Measurements from ENCODE around the gene RPL13.

DNA sequence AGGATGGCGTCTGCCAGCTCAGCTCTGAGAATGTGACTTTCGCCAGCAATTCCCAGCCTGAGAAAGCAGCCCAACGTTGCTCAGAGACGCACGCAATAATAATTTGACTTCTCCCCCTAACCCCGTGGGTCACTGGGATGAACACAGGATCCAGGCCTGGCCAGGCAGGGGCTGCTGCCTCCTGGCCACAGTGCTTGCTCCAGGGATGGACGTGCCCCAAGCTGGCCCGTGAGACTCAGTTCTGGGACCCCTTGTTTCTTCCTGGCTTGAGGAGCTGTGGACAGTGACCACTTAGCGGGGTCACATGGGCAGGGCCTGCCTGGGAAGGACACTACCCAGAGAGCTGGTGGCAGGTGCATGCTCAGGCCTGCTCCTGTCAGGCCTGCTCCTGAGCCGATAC lies 39.4 kb downstream of the RPL13 start:
- TF ChIP-seq, protein P1, sequence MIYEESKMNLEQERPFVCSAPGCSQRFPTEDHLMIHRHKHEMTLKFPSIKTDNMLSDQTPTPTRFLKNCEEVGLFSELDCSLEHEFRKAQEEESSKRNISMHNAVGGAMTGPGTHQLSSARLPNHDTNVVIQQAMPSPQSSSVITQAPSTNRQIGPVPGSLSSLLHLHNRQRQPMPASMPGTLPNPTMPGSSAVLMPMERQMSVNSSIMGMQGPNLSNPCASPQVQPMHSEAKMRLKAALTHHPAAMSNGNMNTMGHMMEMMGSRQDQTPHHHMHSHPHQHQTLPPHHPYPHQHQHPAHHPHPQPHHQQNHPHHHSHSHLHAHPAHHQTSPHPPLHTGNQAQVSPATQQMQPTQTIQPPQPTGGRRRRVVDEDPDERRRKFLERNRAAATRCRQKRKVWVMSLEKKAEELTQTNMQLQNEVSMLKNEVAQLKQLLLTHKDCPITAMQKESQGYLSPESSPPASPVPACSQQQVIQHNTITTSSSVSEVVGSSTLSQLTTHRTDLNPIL (CRISPR knock-in tag; IDR thresholded peaks at IDR 0.05; ENCODE audit: low read depth) = no peak
- TF ChIP-seq ZNF8 (CRISPR knock-in tag; IDR thresholded peaks at IDR 0.05) (no peak), OSR1 (CRISPR knock-in tag; IDR thresholded peaks at IDR 0.05) (no peak), ZFP3 (CRISPR knock-in tag; IDR thresholded peaks at IDR 0.05) (no peak), SNAI2 (CRISPR knock-in tag; IDR thresholded peaks at IDR 0.05) (no peak), ARNTL (CRISPR knock-in tag; IDR thresholded peaks at IDR 0.05; ENCODE audit: borderline replicate concordance, low read depth) (no peak), ISL1 (CRISPR knock-in tag; IDR thresholded peaks at IDR 0.05) (no peak), GLIS3 (CRISPR knock-in tag; IDR thresholded peaks at IDR 0.05) (no peak), TOX (CRISPR knock-in tag; IDR thresholded peaks at IDR 0.05; ENCODE audit: borderline replicate concordance) (no peak)
- TF ChIP-seq, protein P2, sequence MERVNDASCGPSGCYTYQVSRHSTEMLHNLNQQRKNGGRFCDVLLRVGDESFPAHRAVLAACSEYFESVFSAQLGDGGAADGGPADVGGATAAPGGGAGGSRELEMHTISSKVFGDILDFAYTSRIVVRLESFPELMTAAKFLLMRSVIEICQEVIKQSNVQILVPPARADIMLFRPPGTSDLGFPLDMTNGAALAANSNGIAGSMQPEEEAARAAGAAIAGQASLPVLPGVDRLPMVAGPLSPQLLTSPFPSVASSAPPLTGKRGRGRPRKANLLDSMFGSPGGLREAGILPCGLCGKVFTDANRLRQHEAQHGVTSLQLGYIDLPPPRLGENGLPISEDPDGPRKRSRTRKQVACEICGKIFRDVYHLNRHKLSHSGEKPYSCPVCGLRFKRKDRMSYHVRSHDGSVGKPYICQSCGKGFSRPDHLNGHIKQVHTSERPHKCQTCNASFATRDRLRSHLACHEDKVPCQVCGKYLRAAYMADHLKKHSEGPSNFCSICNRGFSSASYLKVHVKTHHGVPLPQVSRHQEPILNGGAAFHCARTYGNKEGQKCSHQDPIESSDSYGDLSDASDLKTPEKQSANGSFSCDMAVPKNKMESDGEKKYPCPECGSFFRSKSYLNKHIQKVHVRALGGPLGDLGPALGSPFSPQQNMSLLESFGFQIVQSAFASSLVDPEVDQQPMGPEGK (CRISPR knock-in tag; IDR thresholded peaks at IDR 0.05; ENCODE audit: borderline replicate concordance) = no peak
- TF ChIP-seq, protein P3, sequence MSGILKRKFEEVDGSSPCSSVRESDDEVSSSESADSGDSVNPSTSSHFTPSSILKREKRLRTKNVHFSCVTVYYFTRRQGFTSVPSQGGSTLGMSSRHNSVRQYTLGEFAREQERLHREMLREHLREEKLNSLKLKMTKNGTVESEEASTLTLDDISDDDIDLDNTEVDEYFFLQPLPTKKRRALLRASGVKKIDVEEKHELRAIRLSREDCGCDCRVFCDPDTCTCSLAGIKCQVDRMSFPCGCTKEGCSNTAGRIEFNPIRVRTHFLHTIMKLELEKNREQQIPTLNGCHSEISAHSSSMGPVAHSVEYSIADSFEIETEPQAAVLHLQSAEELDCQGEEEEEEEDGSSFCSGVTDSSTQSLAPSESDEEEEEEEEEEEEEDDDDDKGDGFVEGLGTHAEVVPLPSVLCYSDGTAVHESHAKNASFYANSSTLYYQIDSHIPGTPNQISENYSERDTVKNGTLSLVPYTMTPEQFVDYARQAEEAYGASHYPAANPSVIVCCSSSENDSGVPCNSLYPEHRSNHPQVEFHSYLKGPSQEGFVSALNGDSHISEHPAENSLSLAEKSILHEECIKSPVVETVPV (CRISPR knock-in tag; IDR thresholded peaks at IDR 0.05) = no peak

Measured in SK-N-SH treated with all-trans-retinoic acid at 6 μM for 48 hours (cell line).